ENCODE measurements around the gene MRM2. TPM values are rescaled to one million over a fixed set of nuclear protein-coding genes. Genes with fewer than 3 reads are reported as not detected.
A peak's percentile ranks its signal among the peaks of the same experiment; 100 is the strongest.

MRM2 gene
- total RNA-seq, 1 donor from 2014 or later, result 12.2 TPM

DNA sequence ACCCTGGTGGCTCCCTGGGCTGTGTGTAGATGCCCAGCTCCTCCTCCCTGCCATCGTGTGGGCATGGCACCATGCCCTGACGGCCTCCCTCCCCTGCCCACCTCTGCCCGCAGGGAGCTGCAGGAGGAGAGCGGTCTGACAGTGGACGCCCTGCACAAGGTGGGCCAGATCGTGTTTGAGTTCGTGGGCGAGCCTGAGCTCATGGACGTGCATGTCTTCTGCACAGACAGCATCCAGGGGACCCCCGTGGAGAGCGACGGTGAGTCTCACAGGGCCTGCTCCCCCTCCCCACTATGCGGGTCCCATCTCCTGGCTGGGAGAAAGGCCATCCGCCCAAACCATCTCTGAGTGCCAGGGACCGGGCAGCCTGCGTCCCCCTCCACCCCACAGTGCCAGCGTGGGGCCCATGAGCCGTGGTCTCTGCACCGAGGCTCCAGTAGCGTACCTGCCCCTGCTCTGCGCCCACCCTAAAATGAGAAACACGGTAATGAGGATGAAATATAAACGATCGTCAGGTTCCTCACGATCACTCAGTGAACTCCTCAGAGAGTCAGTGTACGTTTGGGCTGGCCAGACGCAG, 7.8 kb upstream of the MRM2 start:
- DNase-seq (ENCODE audit: low spot score) (no peak), ATAC-seq (no peak)

DNA sequence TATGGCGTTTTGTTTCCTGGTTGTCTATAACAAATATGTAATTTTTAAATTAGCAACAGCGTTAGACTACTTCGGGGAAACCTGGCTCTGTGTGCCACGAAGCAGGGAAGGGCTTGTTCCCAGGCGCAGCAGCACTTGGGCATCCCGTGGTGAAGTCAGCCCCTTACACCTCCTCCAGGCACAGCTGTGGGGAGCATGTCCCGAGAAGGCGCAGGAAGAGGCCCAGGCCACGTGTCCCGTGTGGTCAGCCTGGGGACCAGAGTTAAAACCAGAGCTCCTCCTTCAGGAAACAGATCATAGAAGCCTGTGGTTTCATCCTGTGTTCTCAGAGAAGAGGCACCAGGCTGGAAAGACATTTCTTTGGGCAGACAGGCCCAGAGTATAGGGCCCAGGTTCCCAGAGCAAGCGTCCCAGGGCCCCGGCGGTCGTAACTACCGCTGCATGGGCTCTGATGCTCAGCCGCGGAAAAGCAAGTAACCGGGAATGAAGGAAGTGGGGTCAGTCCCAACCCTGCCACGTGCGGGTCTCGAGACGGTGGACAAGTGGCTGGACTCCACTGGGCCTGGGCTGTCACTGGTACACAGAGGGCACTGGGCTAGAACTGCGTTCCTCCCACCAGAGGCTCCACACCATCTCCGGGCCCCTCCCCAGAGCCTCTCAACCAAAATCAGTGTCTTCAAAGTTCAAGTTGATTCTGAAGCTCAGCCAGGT, 7.1 kb upstream of the MRM2 start:
- DNase-seq (ENCODE audit: low spot score), result no peak
- ATAC-seq, result peak; percentile 49

GRCh38 chr7:2247141-2247995, 5.4 kb upstream of the MRM2 start:
- ATAC-seq (peak; percentile 51), DNase-seq (ENCODE audit: low spot score) (no peak)

GRCh38 chr7:2245883-2246675, 4.1 kb upstream of the MRM2 start:
- DNase-seq (ENCODE audit: low spot score) (no peak), ATAC-seq (no peak)

DNA sequence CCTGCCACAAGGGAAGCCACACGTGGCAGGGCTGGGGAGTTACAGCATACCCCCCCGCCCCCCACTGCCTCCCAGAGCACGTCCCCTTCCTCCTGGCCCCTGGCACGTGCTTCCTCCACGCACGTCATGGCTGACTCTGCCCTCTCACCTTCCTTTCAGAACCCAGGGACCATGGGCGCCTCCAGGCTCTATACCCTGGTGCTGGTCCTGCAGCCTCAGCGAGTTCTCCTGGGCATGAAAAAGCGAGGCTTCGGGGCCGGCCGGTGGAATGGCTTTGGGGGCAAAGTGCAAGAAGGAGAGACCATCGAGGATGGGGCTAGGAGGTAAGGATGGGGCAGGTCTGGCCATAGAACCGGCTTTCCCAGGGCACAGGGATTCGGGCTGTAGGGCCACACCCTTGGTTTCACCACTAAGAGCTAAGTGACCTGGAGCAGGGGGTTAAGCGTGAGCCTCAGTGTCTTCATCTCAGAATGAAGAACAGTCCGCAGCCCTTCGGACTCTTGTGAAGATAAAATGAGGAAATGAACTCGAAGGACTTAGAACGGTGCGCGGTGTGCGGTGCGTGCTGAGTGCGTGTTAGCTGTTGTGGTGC, 2.5 kb upstream of the MRM2 start:
- ATAC-seq, result no peak
- DNase-seq (ENCODE audit: low spot score), result no peak

DNA sequence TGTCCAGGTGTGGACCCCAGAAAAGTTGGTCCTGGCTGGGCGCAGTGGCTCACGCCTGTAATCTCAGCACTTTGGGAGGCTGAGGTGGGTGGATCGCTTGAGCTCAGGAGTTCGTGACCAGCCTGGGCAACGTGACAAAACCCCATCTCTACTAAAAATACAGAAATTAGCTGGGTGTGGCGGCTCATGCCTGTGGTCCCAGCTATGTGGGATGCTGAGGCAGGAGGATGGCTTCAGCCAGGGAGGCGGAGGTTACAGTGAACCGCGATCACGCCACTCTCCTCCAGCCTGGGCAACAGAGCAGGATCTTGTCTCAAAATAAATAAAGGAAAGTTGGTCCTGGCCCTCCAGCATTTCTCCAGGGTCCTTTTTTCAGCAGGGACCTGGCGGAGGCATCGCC, 1.5 kb upstream of the MRM2 start:
- no peak for ATAC-seq

GRCh38 chr7:2242541-2243429, 780 bp upstream of the MRM2 start:
- DNase-seq (ENCODE audit: low spot score) (no peak), ATAC-seq (peak; percentile 11)

More for the DNA sequence above, 1.5 kb upstream of the MRM2 start:
- DNase-seq (ENCODE audit: low spot score), result no peak

GRCh38 chr7:2239242-2239641, 2.8 kb downstream of the MRM2 start:
- ATAC-seq (no peak), DNase-seq (ENCODE audit: low spot score) (no peak)

DNA sequence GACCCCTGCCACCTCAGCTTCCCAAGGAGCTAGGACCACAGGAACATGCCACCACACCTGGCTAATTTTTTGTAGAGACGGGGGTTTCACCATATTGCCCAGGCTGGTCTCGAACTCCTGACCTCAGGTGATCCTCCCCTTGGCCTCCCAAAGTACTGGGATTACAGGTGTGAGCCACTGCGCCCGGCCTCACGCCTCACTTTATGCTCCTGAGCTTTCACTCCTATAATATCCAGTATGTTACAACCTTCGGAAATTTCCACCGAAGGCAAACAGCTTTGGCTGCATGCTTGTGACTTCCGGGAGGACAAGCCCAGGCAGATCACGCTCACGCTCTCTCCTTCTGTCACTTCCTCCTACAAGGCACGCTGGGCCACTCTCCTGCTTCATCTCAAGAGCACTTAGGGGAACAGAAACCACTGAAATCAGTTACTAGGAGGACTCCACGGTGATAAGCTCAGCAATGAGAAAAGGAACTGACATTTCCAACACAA, 4.8 kb downstream of the MRM2 start:
- no peak for DNase-seq (ENCODE audit: low spot score)
- ATAC-seq, result no peak

- ATAC-seq (no peak), DNase-seq (ENCODE audit: low spot score) (no peak)
These were observed 8.1 kb downstream of the MRM2 start for GRCh38 chr7:2233926-2234325.

- ATAC-seq (peak; percentile 94), DNase-seq (ENCODE audit: low spot score) (peak; percentile 90)
These were observed 9.1 kb downstream of the MRM2 start, which contains the start of gene MAD1L1 for GRCh38 chr7:2232766-2233520. Gene MAD1L1 (minus strand): TSS chr7:2232945. CDS start chr7:2230133, 2,812 bp downstream.

DNA sequence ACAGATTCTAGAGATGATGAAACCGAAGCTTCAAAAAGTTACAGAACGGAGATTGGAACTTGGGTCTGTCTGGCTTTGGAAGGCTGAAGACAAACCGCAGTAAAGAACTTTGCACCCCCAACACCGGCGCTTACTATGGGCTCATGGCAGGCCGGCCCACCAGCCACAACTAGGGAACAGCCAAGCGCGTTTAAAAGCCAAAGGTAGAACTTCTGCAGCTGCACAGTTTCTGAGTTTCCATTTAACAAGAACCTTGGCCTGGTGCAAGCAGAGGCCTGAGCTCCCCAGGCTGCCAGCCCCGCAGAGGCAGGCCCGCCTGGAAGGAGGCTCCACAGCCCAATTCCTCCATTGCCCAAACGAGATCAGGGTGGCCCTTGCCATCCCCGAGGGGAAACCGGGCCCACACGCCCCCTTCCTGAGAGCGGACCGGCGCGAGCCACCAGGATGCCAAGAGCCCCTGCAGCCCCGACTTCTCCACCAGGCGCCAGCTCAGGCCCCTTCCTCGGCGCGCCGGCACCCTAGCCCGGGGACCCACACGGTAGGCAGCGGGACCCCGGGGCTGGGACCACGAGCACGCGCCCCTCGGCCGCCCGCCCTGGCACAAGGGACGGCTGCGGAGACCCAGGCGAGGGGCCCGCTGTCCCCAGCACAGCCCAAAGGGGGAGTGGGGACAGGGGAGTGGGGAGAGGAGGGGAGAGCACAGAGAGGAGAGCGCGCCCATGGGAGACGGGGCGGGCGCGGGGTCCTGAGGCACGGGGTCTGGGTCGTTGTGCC, 9.8 kb downstream of the MRM2 start:
- no peak for DNase-seq (ENCODE audit: low spot score)
- ATAC-seq, result peak; percentile 53

GRCh38 chr7:2230882-2231281, 11.1 kb downstream of the MRM2 start:
- ATAC-seq, result no peak
- no peak for DNase-seq (ENCODE audit: low spot score)

DNA sequence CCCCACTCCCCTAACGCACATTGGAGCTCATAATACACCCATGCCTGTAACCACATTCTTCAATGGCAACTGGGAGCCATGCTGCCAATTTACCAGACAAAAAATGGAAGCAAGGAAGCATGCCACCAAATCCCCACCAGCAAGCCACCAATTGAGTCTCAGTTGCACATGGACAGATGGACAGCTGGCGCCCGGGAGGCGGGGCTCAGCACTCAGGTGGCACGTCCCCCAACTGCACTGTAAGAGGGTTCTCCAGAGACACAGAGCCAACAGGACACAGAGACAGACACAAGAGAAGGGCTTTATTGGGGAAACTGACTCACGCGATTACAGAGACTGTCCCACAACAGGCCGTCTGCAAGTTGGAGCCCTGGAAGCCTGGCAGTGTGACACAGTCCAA, 11.8 kb downstream of the MRM2 start:
- ATAC-seq, result no peak

DNA sequence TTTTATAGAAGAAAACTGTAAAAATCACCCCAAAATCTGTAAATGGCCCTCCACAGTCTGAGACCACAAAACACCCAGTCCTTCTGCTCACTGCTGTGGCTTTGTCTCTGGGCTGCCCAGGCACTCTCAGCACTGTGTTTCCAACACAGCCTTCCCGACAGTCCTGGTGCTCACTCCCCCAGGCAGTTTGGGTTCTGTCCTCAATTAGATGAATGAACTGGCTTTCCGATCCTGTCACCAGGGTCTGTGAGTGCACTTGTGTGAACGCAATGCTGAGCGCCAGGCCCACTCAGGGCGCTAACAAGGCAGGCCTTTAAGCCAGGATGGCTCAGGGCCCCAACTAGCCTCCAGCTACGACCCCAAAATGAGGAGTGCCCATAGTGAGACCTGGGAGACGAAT, 12.5 kb downstream of the MRM2 start:
- DNase-seq (ENCODE audit: low spot score) (no peak), ATAC-seq (no peak)

More for the DNA sequence above, 11.8 kb downstream of the MRM2 start:
- DNase-seq (ENCODE audit: low spot score), result no peak

GRCh38 chr7:2228921-2229320, 13.1 kb downstream of the MRM2 start:
- DNase-seq (ENCODE audit: low spot score), result no peak
- no peak for ATAC-seq

GRCh38 chr7:2227699-2228098, 14.3 kb downstream of the MRM2 start:
- DNase-seq (ENCODE audit: low spot score), result no peak
- ATAC-seq, result no peak

DNA sequence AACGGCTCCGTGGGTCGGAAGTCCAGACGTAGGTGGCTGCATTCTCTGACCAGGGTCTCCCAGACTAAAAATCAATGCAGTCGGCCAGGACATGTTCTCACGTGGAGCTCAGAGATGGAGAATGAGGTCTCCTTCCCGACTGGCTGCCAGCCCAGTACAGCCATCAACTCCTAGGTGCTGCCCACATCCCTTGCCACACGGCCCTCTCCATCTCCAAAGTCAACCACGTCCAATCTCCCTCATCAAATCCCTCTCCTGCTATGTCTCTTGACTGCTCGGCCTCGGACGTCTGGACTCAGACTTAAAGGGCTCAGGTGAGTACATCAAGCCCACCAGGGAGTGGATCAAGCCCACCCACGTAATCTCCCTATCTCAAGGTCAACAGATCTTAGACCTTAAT, 16.2 kb downstream of the MRM2 start:
- ATAC-seq, result no peak
- no peak for DNase-seq (ENCODE audit: low spot score)
